ENCODE data around the gene PELI1. TPM values are rescaled to one million over a fixed set of nuclear protein-coding genes. Genes with fewer than 3 reads are reported as not detected.

PELI1 gene
- total RNA-seq, 1 experiment from 2014 or later, result 90.7 TPM

DNA sequence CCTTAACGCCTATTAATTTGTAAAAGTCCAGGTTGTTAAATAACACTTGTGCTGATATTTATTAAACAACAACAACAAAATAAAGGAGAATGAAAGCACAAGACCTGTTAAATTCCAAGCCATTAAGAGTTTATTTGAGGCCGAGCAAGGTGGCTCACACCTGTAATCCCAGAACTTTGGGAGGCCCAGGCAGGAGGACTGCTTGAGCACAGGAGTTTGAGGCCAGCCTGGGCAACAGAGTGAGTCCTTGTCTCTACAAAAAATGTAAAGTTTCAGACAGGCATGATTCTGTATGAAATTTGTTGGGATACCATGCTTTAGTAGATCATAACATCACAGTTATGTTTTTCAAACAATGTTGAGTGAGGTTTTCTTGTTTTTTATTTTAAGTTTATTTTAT lies 17.1 kb downstream of the PELI1 start:
- H2AFZ ChIP-seq (ENCODE audit: low read length), result no peak overlapping the region
- no peak overlapping the region for H3K27ac ChIP-seq (ENCODE audit: low read length)
- H3K9me2 ChIP-seq (replicated peaks; ENCODE audit: insufficient read depth, low read length), result no peaks in the 10 kb centered on the region
- no peak overlapping the region for H3K4me2 ChIP-seq (ENCODE audit: low read depth, low read length, poor library complexity, severe bottlenecking)
- H3K4me3 ChIP-seq (ENCODE audit: low read length), result no peak overlapping the region
- H3K27me3 ChIP-seq (ENCODE audit: low read length), result no peaks in the 10 kb centered on the region
- H4K20me1 ChIP-seq (ENCODE audit: insufficient read depth, low read depth, low read length), result no peaks in the 10 kb centered on the region
- H3K4me1 ChIP-seq (ENCODE audit: low read length), result peaks cover 53% of the 10 kb centered on the region
- H3K36me3 ChIP-seq (ENCODE audit: insufficient read depth, low read length), result peaks cover 41% of the 10 kb centered on the region
- H3K9ac ChIP-seq (ENCODE audit: low read length), result no peak overlapping the region
- H3K9me3 ChIP-seq (ENCODE audit: low read length), result no peaks in the 10 kb centered on the region
- no peak for DNase-seq
- H3K79me2 ChIP-seq (ENCODE audit: low read length), result peaks cover 100% of the 10 kb centered on the region

DNA sequence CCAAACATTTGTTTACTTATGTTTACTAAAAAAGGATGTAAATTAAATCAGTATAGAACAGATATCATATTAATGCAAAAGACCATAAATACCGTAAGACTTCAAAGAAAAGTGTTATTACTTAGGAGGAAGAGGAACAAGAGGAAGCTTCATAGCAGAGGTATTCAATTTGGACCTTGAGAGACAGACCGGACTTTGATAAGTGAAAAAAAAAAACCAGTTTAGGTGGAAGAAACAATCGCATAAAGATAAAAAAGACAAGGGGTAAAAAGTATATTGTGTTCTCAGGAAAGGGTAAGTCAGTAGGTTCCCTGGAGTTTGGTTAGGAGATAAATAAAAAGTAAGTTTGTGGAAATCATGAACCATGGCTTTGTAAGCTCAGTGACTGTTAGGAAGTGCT lies 17.6 kb downstream of the PELI1 start:
- H2AFZ ChIP-seq (ENCODE audit: low read length), result no peak overlapping the region
- H3K9me3 ChIP-seq (ENCODE audit: low read length), result no peaks in the 10 kb centered on the region
- peaks cover 100% of the 10 kb centered on the region for H3K79me2 ChIP-seq (ENCODE audit: low read length)
- H3K36me3 ChIP-seq (ENCODE audit: insufficient read depth, low read length), result peaks cover 37% of the 10 kb centered on the region
- H3K9ac ChIP-seq (ENCODE audit: low read length), result no peak overlapping the region
- H4K20me1 ChIP-seq (ENCODE audit: insufficient read depth, low read depth, low read length), result no peaks in the 10 kb centered on the region
- no peaks in the 10 kb centered on the region for H3K9me2 ChIP-seq (replicated peaks; ENCODE audit: insufficient read depth, low read length)
- DNase-seq, result no peak
- no peak overlapping the region for H3K4me3 ChIP-seq (ENCODE audit: low read length)
- no peak overlapping the region for H3K27ac ChIP-seq (ENCODE audit: low read length)
- H3K4me2 ChIP-seq (ENCODE audit: low read depth, low read length, poor library complexity, severe bottlenecking), result no peak overlapping the region
- no peaks in the 10 kb centered on the region for H3K27me3 ChIP-seq (ENCODE audit: low read length)
- peaks cover 52% of the 10 kb centered on the region for H3K4me1 ChIP-seq (ENCODE audit: low read length)

DNA sequence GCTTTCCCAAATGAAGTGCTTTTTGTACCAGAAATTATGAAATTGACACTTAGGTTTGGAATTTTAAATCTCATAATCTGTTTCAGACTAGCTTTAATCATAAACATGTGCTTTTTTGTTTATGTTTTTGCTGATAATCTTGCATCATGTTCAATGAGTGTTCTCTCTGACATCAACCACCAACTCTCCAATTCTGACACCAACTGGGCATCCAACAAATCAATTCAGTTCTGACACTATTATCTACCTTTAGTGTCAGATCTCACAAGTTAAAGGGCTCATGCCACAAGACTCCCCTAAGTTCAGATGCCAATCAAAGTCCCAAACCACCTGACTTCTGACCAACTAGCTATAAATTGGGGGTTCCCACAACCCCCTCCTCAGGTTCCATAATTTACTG lies 19.6 kb downstream of the PELI1 start:
- Histone ChIP-seq H3K9ac (ENCODE audit: low read length) (no peak overlapping the region), H3K27ac (ENCODE audit: low read length) (peak overlapping the region; percentile 64; the same call in 1 of the 2 replicates), H3K4me3 (ENCODE audit: low read length) (no peak overlapping the region), H3K79me2 (ENCODE audit: low read length) (peaks cover 100% of the 10 kb centered on the region), H4K20me1 (ENCODE audit: insufficient read depth, low read depth, low read length) (no peaks in the 10 kb centered on the region), H3K36me3 (ENCODE audit: insufficient read depth, low read length) (peaks cover 32% of the 10 kb centered on the region), H3K27me3 (ENCODE audit: low read length) (no peaks in the 10 kb centered on the region), H3K4me2 (ENCODE audit: low read depth, low read length, poor library complexity, severe bottlenecking) (no peak overlapping the region), H3K9me2 (replicated peaks; ENCODE audit: insufficient read depth, low read length) (no peaks in the 10 kb centered on the region), H3K9me3 (ENCODE audit: low read length) (no peaks in the 10 kb centered on the region), H2AFZ (ENCODE audit: low read length) (no peak overlapping the region), H3K4me1 (ENCODE audit: low read length) (peaks cover 51% of the 10 kb centered on the region)
- DNase-seq, result no peak

DNA sequence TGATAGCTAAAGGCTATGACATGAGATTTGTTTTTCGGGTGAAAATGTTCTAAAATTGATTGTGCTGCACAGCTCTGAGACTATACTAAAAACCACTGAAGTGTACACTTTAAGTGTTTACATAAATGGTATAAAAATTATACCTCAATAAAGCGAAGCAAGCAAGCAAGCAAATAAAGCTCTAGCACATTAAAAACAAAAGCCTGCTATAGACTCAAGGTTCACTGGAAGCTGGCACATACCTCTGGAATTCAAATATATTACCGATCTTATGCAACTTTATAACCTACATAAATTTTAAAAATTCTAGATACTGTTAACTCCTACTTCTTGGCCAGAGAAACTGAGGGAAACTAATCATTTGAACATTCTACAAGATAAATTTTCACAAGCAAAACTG lies 20.1 kb downstream of the PELI1 start:
- no peak overlapping the region for H3K9ac ChIP-seq (ENCODE audit: low read length)
- no peak overlapping the region for H3K4me2 ChIP-seq (ENCODE audit: low read depth, low read length, poor library complexity, severe bottlenecking)
- H3K27me3 ChIP-seq (ENCODE audit: low read length), result no peaks in the 10 kb centered on the region
- H4K20me1 ChIP-seq (ENCODE audit: insufficient read depth, low read depth, low read length), result no peaks in the 10 kb centered on the region
- H3K4me1 ChIP-seq (ENCODE audit: low read length), result peaks cover 51% of the 10 kb centered on the region
- H3K9me3 ChIP-seq (ENCODE audit: low read length), result no peaks in the 10 kb centered on the region
- H3K4me3 ChIP-seq (ENCODE audit: low read length), result no peak overlapping the region
- H3K79me2 ChIP-seq (ENCODE audit: low read length), result peaks cover 100% of the 10 kb centered on the region
- H2AFZ ChIP-seq (ENCODE audit: low read length), result no peak overlapping the region
- no peak for DNase-seq
- peak overlapping the region; percentile 64; the same call in 1 of the 2 replicates for H3K27ac ChIP-seq (ENCODE audit: low read length)
- H3K9me2 ChIP-seq (replicated peaks; ENCODE audit: insufficient read depth, low read length), result no peaks in the 10 kb centered on the region
- peaks cover 31% of the 10 kb centered on the region for H3K36me3 ChIP-seq (ENCODE audit: insufficient read depth, low read length)

DNA sequence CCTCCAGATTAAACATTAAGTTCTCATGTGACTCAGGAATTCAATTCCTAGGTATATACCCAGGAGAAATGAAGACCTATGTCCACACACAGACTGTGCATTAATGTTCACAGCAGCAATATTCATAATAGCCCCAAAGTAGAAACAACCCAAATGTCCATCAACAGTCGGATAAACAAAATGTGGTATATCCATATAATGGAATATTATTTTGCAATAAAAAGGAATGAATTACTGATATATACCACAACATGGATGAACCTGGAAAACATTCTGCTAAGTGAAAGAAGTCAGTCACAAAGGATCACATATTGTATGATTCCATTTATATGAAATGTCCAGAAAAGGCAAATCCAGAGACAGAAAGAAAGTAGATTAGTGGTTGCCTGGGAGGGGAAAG lies 20.5 kb downstream of the PELI1 start:
- H3K36me3 ChIP-seq (ENCODE audit: insufficient read depth, low read length), result peaks cover 29% of the 10 kb centered on the region
- no peak overlapping the region for H2AFZ ChIP-seq (ENCODE audit: low read length)
- DNase-seq, result no peak
- peak overlapping the region; percentile 36 for H3K4me2 ChIP-seq (ENCODE audit: low read depth, low read length, poor library complexity, severe bottlenecking)
- no peaks in the 10 kb centered on the region for H3K9me3 ChIP-seq (ENCODE audit: low read length)
- no peak overlapping the region for H3K9ac ChIP-seq (ENCODE audit: low read length)
- H3K79me2 ChIP-seq (ENCODE audit: low read length), result peaks cover 100% of the 10 kb centered on the region
- no peaks in the 10 kb centered on the region for H4K20me1 ChIP-seq (ENCODE audit: insufficient read depth, low read depth, low read length)
- peak overlapping the region; percentile 64 for H3K27ac ChIP-seq (ENCODE audit: low read length)
- H3K9me2 ChIP-seq (replicated peaks; ENCODE audit: insufficient read depth, low read length), result no peaks in the 10 kb centered on the region
- no peak overlapping the region for H3K4me3 ChIP-seq (ENCODE audit: low read length)
- H3K27me3 ChIP-seq (ENCODE audit: low read length), result no peaks in the 10 kb centered on the region
- H3K4me1 ChIP-seq (ENCODE audit: low read length), result peaks cover 54% of the 10 kb centered on the region

DNA sequence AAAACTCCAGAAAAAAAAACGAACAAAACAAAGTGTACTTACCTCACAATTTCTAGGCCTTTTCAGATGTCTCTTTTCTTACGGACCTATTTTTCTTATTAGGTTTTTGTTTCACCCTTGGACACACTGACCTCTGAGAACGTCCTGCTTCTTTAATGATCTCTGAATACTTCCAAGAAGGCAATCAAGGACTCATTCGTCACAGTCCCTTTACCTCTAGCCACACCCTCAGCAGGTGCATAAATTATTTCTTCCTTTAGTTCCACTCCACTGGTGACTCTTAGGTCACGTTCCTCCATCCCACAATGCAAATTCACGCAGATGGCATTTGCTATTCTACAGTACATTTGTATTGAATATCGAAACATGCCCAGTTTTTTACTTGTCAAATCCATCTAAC lies 21.9 kb downstream of the PELI1 start:
- H3K9ac ChIP-seq (ENCODE audit: low read length), result no peak overlapping the region

DNA sequence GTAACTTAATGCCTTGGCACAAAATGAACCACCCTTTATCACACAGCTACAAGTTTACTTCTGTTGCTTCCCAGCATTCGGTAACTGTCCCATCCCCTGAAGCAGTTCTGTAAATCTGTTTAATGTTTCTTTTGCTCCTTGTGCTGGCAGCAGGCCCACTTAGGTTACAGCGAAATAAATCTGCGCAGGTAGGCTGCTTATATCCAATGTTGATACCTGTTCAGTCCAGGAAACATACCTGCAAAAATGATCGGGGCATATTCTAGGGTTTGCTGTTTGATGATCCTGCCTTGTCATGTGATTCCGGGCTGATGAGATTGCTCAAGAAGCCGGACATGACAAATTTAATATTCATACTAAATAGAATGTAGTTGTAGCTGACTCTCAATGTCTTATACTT lies 23.3 kb downstream of the PELI1 start:
- H3K4me1 ChIP-seq (ENCODE audit: low read length), result peaks cover 82% of the 10 kb centered on the region
- no peak overlapping the region for H2AFZ ChIP-seq (ENCODE audit: low read length)
- peaks cover 100% of the 10 kb centered on the region for H3K79me2 ChIP-seq (ENCODE audit: low read length)
- no peaks in the 10 kb centered on the region for H3K9me2 ChIP-seq (replicated peaks; ENCODE audit: insufficient read depth, low read length)
- H3K4me3 ChIP-seq (ENCODE audit: low read length), result no peak overlapping the region
- no peak for DNase-seq
- H3K9ac ChIP-seq (ENCODE audit: low read length), result no peak overlapping the region
- H3K4me2 ChIP-seq (ENCODE audit: low read depth, low read length, poor library complexity, severe bottlenecking), result peak overlapping the region; percentile 33
- no peaks in the 10 kb centered on the region for H4K20me1 ChIP-seq (ENCODE audit: insufficient read depth, low read depth, low read length)
- H3K27ac ChIP-seq (ENCODE audit: low read length), result peak overlapping the region; percentile 63
- no peaks in the 10 kb centered on the region for H3K27me3 ChIP-seq (ENCODE audit: low read length)
- no peaks in the 10 kb centered on the region for H3K9me3 ChIP-seq (ENCODE audit: low read length)
- peaks cover 25% of the 10 kb centered on the region for H3K36me3 ChIP-seq (ENCODE audit: insufficient read depth, low read length)

More for the DNA sequence above, 21.9 kb downstream of the PELI1 start:
- Histone ChIP-seq H3K36me3 (ENCODE audit: insufficient read depth, low read length) (peaks cover 25% of the 10 kb centered on the region), H3K9me2 (replicated peaks; ENCODE audit: insufficient read depth, low read length) (no peaks in the 10 kb centered on the region), H3K4me1 (ENCODE audit: low read length) (peaks cover 68% of the 10 kb centered on the region), H3K9me3 (ENCODE audit: low read length) (no peaks in the 10 kb centered on the region), H3K79me2 (ENCODE audit: low read length) (peaks cover 100% of the 10 kb centered on the region), H3K27me3 (ENCODE audit: low read length) (no peaks in the 10 kb centered on the region), H3K4me3 (ENCODE audit: low read length) (no peak overlapping the region), H3K4me2 (ENCODE audit: low read depth, low read length, poor library complexity, severe bottlenecking) (peak overlapping the region; percentile 36), H4K20me1 (ENCODE audit: insufficient read depth, low read depth, low read length) (no peaks in the 10 kb centered on the region), H3K27ac (ENCODE audit: low read length) (peak overlapping the region; percentile 64), H2AFZ (ENCODE audit: low read length) (no peak overlapping the region)
- DNase-seq, result no peak

DNA sequence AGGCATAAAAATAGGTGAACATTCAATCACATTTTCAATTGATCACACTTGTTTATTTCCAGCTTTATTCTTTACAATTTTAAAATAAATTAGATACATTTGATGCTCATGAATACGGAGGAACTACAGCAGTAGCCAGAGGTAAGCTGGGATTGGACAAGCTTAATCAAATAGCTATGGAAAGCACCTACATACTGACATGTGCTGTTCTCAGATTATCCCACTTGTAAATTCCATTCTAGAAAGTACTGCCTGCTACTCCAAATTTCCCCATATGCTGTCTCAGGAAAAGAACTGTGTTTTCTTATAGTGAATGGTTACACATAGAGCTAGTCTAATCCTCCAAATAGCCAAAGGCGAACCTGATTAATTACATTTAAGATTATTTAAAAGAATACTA lies 24.2 kb downstream of the PELI1 start:
- no peak for DNase-seq
- no peak overlapping the region for H3K4me3 ChIP-seq (ENCODE audit: low read length)
- H3K4me2 ChIP-seq (ENCODE audit: low read depth, low read length, poor library complexity, severe bottlenecking), result peak overlapping the region; percentile 33

DNA sequence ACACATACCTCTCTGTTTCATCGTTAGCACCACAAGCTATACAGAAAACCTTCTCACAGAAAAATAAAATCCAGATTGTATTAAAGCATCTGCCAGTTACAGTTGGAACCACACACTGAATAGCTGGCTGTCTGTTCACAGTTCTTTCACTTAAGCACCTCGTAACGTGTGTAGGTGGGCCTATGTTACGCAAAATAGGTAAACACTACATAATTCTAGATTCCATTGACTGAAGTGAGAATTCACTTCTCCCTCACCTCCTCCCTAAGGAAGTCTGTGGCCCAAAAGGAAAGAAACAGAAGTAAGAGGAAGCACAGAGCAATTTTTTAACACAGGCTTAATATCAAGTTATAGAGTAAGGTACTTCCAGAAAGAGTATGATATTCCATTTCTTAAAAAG lies 24.9 kb downstream of the PELI1 start:
- Histone ChIP-seq H3K9ac (ENCODE audit: low read length) (no peak overlapping the region), H3K36me3 (ENCODE audit: insufficient read depth, low read length) (peaks cover 21% of the 10 kb centered on the region), H3K27ac (ENCODE audit: low read length) (peak overlapping the region; percentile 63), H3K9me3 (ENCODE audit: low read length) (no peaks in the 10 kb centered on the region), H3K4me1 (ENCODE audit: low read length) (peaks cover 95% of the 10 kb centered on the region), H3K79me2 (ENCODE audit: low read length) (peaks cover 100% of the 10 kb centered on the region), H4K20me1 (ENCODE audit: insufficient read depth, low read depth, low read length) (no peaks in the 10 kb centered on the region), H3K4me3 (ENCODE audit: low read length) (no peak overlapping the region), H2AFZ (ENCODE audit: low read length) (no peak overlapping the region), H3K4me2 (ENCODE audit: low read depth, low read length, poor library complexity, severe bottlenecking) (peak overlapping the region; percentile 33), H3K27me3 (ENCODE audit: low read length) (no peaks in the 10 kb centered on the region), H3K9me2 (replicated peaks; ENCODE audit: insufficient read depth, low read length) (no peaks in the 10 kb centered on the region)
- no peak for DNase-seq

More for the DNA sequence above, 24.2 kb downstream of the PELI1 start:
- H4K20me1 ChIP-seq (ENCODE audit: insufficient read depth, low read depth, low read length), result no peaks in the 10 kb centered on the region
- no peak overlapping the region for H2AFZ ChIP-seq (ENCODE audit: low read length)
- peaks cover 25% of the 10 kb centered on the region for H3K36me3 ChIP-seq (ENCODE audit: insufficient read depth, low read length)
- H3K9me3 ChIP-seq (ENCODE audit: low read length), result no peaks in the 10 kb centered on the region
- no peaks in the 10 kb centered on the region for H3K27me3 ChIP-seq (ENCODE audit: low read length)
- H3K79me2 ChIP-seq (ENCODE audit: low read length), result peaks cover 100% of the 10 kb centered on the region
- H3K27ac ChIP-seq (ENCODE audit: low read length), result peak overlapping the region; percentile 63
- H3K9me2 ChIP-seq (replicated peaks; ENCODE audit: insufficient read depth, low read length), result no peaks in the 10 kb centered on the region
- H3K4me1 ChIP-seq (ENCODE audit: low read length), result peaks cover 91% of the 10 kb centered on the region
- no peak overlapping the region for H3K9ac ChIP-seq (ENCODE audit: low read length)
